ENCODE measurements around the gene MCFD2.
A peak's percentile ranks its signal among the peaks of the same experiment; 100 is the strongest.
"Not testable (repeated sequence)": the region's sequence is repeated elsewhere in the genome, so short reads cannot be mapped to it uniquely, and the experiment has no call there.

MCFD2 gene

GRCh38 chr2:46936566-46936965 lies 21.0 kb upstream of the MCFD2 start:
- no peak for DNase-seq

DNA sequence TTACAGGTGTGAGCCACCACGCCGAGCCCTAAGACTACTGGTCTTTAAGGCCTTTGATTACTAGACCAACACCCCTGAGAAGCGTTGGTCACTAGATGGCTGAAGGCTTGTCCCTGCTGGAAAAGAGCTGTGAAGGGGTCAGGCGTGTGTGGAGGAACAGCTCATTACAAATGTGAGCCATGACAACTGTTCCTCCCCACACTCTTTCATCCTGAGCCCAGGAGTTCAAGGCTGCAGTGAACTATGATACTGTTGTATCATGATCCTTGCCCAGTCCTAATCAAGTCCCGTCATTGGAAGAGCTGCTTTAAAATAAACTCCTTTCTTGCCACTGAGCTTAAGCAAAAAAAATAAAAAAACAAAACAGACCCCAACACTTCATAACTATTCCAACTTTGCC lies 19.5 kb upstream of the MCFD2 start:
- DNase-seq: no peak

- no peak for DNase-seq
Observed at GRCh38 chr2:46929612-46930011, 14.0 kb upstream of the MCFD2 start.

DNA sequence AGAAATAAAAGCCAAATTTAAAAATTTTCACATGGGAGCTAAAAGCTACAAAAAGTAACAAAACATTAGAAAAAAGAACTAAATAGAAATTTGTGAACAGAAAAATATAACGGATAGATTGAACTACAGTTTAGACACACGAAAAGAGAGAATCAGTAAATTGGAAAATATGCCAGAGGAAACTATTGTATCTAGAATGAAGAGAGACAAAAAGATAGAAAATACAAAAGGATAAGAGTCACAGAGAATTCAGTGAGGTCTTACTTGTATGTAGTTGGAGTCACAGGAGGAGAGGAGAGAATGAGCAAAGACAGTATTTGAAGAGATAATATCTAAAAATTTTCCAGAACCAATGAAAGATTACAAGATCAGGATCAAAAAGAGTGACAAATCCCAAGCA lies 11.3 kb upstream of the MCFD2 start:
- DNase-seq: no peak

GRCh38 chr2:46925474-46926351 lies 10.1 kb upstream of the MCFD2 start:
- DNase-seq: no peak

GRCh38 chr2:46924608-46925007 lies 9.0 kb upstream of the MCFD2 start:
- no peak for DNase-seq

DNA sequence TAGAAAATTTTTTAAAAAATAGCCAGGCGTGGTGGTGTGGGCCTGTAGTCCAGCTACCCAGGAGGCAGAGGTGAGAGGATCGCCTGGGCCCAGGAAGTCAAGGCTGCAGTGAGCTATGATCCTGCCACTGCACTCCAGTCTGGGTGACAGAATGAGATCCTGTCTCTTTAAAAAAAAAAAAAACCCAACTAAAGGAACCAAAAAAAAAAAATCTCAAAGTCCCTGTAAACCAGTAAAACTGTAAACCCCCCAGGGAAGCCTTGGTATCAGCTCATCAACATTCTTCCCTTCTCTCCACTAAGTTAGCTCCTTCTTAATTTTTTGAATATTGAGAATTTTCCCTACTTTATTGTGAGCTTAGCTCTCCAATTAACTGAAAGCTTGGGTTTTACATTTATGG lies 8.4 kb upstream of the MCFD2 start:
- no peak for DNase-seq

GRCh38 chr2:46923041-46923528 lies 7.5 kb upstream of the MCFD2 start:
- no peak for DNase-seq

DNA sequence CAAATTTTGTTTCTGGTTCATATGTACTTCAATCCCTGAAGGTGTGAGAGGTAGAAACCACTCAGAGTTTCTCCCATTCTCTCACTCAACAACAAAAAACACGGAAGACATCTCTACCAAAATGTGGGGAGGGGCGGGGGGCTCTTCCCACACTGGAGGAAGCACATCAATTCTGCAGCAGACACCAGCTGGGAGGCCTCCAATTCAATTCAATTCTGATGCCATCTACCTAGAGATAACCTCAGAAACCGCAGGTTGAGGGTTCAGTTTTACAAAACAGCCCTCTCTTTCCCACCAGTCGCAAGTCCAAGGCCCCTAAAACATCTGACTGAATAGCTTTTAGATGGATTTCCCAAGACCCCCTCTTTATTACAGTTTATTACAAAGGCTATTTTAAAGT lies 7.0 kb upstream of the MCFD2 start:
- no peak for DNase-seq

GRCh38 chr2:46921676-46922448 lies 6.3 kb upstream of the MCFD2 start:
- no peak for DNase-seq

GRCh38 chr2:46917628-46918027 lies 2.0 kb upstream of the MCFD2 start:
- DNase-seq: no peak

GRCh38 chr2:46915811-46916630 lies 415 bp upstream of the MCFD2 start:
- DNase-seq: peak; percentile 79 to 82

GRCh38 chr2:46914578-46915230 lies 902 bp downstream of the MCFD2 start:
- no peak for DNase-seq

GRCh38 chr2:46913471-46914381 lies 1.9 kb downstream of the MCFD2 start:
- no peak for DNase-seq

GRCh38 chr2:46909771-46910419 lies 5.7 kb downstream of the MCFD2 start:
- peak; percentile 34 to 47 for DNase-seq

GRCh38 chr2:46909150-46909549 lies 6.5 kb downstream of the MCFD2 start:
- DNase-seq: no peak

DNA sequence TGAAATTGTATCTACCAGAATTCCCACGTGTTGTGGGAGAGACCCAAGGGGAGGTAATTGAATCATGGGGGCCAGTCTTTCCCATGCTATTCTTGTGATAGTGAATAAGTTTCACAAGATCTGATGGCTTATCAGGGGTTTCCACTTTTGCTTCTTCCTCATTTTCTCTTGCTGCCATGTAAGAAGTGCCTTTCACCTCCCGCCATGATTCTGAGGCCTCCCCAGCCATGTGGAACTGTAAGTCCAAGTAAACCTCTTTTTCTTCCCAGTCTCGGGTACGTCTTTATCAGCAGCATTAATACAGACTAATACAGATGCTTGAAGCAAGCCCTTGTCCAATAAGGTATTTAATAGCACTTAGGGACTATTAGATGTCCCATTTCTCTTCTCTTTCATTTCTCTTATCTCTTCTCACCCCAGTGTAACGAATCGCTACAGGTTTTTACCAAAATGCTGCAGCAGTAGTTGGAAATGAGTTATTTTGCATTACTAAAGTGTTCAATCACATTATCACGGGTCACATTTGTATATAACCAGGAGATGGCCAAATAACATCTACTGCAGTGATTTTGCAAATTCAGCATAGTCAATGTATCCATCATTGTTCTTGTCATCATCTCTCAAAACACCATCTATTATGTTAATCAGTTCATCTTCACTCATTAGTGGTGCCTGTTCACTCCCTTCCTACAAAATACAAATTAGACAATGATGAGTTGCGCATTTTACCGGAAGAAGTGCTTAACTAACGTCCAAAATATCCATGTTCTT lies 10.5 kb downstream of the MCFD2 start:
- not testable (repeated sequence) for DNase-seq

DNA sequence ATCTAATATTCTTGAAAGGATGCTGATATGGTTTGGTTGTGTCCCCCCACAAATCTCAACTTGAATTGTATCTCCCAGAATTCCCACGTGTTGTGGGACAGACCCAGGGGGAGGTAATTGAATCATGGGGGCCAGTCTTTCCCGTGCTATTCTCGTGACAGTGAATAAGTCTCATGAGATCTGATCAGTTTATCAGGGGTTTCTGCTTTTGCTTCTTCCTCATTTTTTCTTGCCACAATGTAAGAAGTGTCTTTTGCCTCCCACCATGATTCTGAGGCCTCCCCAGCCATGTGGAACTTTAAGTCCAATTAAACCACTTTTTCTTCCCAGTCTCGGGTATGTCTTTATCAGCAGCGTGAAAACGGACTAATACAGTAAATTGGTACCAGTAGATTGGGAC lies 12.6 kb downstream of the MCFD2 start:
- DNase-seq: not testable (repeated sequence)

DNA sequence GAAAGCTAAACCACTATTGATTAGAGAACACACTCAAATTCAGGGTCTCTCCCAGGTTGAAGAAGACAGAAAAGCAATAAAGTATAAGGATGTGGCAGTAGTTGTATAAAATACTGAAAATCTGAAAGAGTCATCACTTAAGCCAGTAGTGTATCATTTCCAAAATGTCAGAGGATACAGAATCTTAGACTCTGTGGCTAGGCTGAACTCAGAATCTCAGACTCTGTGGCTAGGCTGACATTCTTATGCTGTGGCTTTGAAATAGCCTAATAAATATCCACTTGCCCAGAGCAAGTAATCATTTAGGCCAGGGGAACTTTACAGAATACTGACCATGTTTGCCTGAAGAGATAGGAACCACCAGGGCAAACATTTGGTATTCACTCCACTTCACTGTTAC lies 13.1 kb downstream of the MCFD2 start:
- DNase-seq: no peak

- DNase-seq: no peak
Observed at GRCh38 chr2:46901611-46902010, 14.0 kb downstream of the MCFD2 start.

All from stimulated activated CD4-positive, alpha-beta T cell treated with anti-CD3 and anti-CD28 coated beads, Interleukin-2, amount 100 ng/mL, for 24 hours (primary cell).